ENCODE results near the gene TGIF1. TPM values are rescaled to one million over a fixed set of nuclear protein-coding genes. Genes with fewer than 3 reads are reported as not detected.

Gene TGIF1
- total and polyA plus RNA-seq, 9 of the 15 experiments (the other 6 are each of a cell fraction or from before 2014, with no cell fraction given), result 16.1 to 77.7 (median 44.6) TPM

GRCh38 chr18:3453540-3454364 is 3.8 kb downstream of the TGIF1 start (continued):
- TF ChIP-seq ZBTB9 (CRISPR knock-in tag; IDR thresholded peaks at IDR 0.05), result 0 out of 2 replicates have a peak, but pooled peaks have one; percentile 21
- TF ChIP-seq WHSC1 (IDR thresholded peaks at IDR 0.05; ENCODE audit: low read length), result no peak
- TF ChIP-seq JUND (IDR thresholded peaks at IDR 0.05; ENCODE audit: borderline replicate concordance, low read depth, low read length), result no peak
- no peak for TF ChIP-seq JUND (tag; IDR thresholded peaks at IDR 0.05; ENCODE audit: borderline replicate concordance, low read depth, low read length)
- no peak for TF ChIP-seq STAT5A (IDR thresholded peaks at IDR 0.05; ENCODE audit: borderline replicate concordance, low read length)
- TF ChIP-seq ZNF444 (CRISPR knock-in tag; IDR thresholded peaks at IDR 0.05), result no peak
- peak; percentile 91 to 96; a peak in 2 of 4 replicates for TF ChIP-seq SIN3A (IDR thresholded peaks at IDR 0.05; ENCODE audit: borderline replicate concordance in 2 of 2, control insufficient read depth in 1 of 2, low read depth in 2 of 2, low read length in 2 of 2)
- no peak for TF ChIP-seq ZBTB17 (CRISPR knock-in tag; IDR thresholded peaks at IDR 0.05)
- TF ChIP-seq MTA2 (IDR thresholded peaks at IDR 0.05; ENCODE audit: low read depth), result no peak
- no peak for TF ChIP-seq SIX5 (IDR thresholded peaks at IDR 0.05; ENCODE audit: borderline replicate concordance in 1 of 2, insufficient read depth in 1 of 2, low read depth in 1 of 2, low read length in 2 of 2)
- no peak for TF ChIP-seq TCF15 (CRISPR knock-in tag; IDR thresholded peaks at IDR 0.05)
- TF ChIP-seq ZNF197 (CRISPR knock-in tag; IDR thresholded peaks at IDR 0.05; ENCODE audit: low read depth), result no peak
- no peak for TF ChIP-seq HNRNPUL1 (IDR thresholded peaks at IDR 0.05; ENCODE audit: low read length)
- no peak for TF ChIP-seq KDM4B (IDR thresholded peaks at IDR 0.05; ENCODE audit: borderline replicate concordance in 2 of 2, low read depth in 1 of 2)
- no peak for TF ChIP-seq RREB1 (CRISPR knock-in tag; IDR thresholded peaks at IDR 0.05)
- peak; percentile 44; the same call in 1 of the 2 replicates for TF ChIP-seq TGIF2 (CRISPR knock-in tag; IDR thresholded peaks at IDR 0.05)
- no peak for TF ChIP-seq SMARCA5 (IDR thresholded peaks at IDR 0.05)
- no peak for TF ChIP-seq HCFC1 (IDR thresholded peaks at IDR 0.05; ENCODE audit: low read depth, low read length)
- TF ChIP-seq SAP30 (IDR thresholded peaks at IDR 0.05; ENCODE audit: borderline replicate concordance, insufficient read depth, low read depth, low read length, poor library complexity, severe bottlenecking), result peak; percentile 78

All from K562 (cell line).